ENCODE results near the gene ERCC6L2. TPM values are rescaled to one million over a fixed set of nuclear protein-coding genes. Genes with fewer than 3 reads are reported as not detected.
A peak's percentile ranks its signal among the peaks of the same experiment; 100 is the strongest.

Gene ERCC6L2
- total and polyA plus RNA-seq, 8 donors: 2.4 to 21.4 (median 15.6) TPM

GRCh38 chr9:95930277-95930676 lies 54.8 kb downstream of the ERCC6L2 start:
- Histone ChIP-seq H3K4me1 (no peaks in the 10 kb centered on the region), H3K36me3 (peaks cover 0 to 14% (median 0%) of the 10 kb centered on the region in 3 donors), H3K27me3 (no peaks in the 10 kb centered on the region), H3K4me3 (no peak overlapping the region), H3K9me3 (no peaks in the 10 kb centered on the region), H3K27ac (no peak overlapping the region)
- 60 to 66% methylated on average over 1 of the region's 1 CpG for WGBS, 2 donors
- no peak for TF ChIP-seq CTCF (IDR thresholded peaks at IDR 0.05)
- intact Hi-C loops (cut with DNase I): no loop called here
- FAIRE-seq: no peak
- no peak for ATAC-seq
- DNase-seq: no peak

DNA sequence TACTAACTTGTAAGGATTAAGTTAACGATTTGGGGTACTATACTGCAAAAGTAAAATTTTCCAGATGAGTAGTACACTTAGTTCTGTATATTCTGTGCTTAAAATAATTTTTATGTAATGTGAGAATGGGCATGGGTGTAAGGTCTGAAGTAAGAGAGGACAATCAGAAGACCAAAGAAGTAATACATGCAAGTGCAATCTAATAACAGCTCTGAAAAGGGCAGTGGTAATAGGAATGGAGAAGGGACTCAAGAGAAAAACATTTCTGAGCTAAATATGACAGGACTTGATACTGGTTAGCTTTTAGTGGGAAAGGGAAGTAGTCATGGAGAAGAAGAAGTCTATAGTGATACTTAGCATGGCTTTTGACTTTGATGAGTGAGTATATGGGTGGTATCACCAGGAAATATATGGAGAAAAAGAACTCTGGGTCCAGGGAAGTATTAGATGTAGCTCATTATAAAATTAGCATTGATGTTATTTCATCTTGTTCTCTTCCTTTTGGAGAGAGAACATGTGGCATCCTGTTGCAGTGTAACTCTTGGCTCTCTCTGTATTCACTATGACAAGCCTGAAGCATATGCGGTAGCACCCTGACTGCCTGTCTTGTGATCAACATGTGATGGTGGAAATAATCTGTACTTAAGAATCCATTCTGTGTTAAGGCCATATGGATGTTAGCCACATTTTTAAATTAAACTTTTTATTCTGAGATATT lies 60.5 kb downstream of the ERCC6L2 start:
- Histone ChIP-seq H3K4me1 (no peaks in the 10 kb centered on the region), H3K36me3 (no peaks in the 10 kb centered on the region), H3K27me3 (no peaks in the 10 kb centered on the region), H3K27ac (no peak overlapping the region), H3K4me3 (no peak overlapping the region), H3K9me3 (peaks cover 0 to 5% (median 0%) of the 10 kb centered on the region in 4 donors)
- TF ChIP-seq CTCF (IDR thresholded peaks at IDR 0.05): no peak
- DNase-seq: no peak
- intact Hi-C loops (cut with DNase I): no loop called here
- FAIRE-seq: no peak
- no peak for ATAC-seq
- WGBS, 2 donors: 94 to 98% methylated on average over 2 of the region's 2 CpGs

- WGBS, 2 donors: 76 to 79% methylated on average over 3 of the region's 3 CpGs
- intact Hi-C loops (cut with DNase I): no loop called here
- ATAC-seq: no peak
Measured at GRCh38 chr9:95936579-95937075, 61.1 kb downstream of the ERCC6L2 start.

DNA sequence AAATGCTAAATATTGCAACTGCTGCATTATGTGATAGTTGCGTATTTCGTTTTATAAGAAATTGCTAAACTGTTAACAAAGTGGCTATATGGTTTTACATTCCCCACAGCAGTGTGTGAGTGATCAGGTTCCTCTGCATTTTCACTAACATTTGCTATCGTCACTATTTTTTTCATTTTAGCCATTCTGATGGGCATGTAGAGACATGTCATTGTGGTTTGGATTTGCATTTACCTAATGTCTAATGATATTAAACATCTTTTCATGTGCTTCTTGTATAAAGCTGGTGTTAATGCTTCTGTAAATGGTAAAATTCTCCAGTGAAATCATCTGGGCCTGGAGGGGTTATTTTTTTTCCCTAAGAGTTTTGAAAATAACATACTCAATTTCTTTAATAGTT lies 61.6 kb downstream of the ERCC6L2 start:
- DNase-seq: no peak
- Histone ChIP-seq H3K4me3 (no peak overlapping the region), H3K36me3 (no peaks in the 10 kb centered on the region), H3K9me3 (peaks cover 0 to 5% (median 0%) of the 10 kb centered on the region in 4 donors), H3K27me3 (no peaks in the 10 kb centered on the region), H3K27ac (no peak overlapping the region), H3K4me1 (no peaks in the 10 kb centered on the region)
- intact Hi-C loops (cut with DNase I): no loop called here
- no peak for ATAC-seq
- FAIRE-seq: no peak
- WGBS, 2 donors: 60 to 65% methylated on average over 3 of the region's 3 CpGs
- no peak for TF ChIP-seq CTCF (IDR thresholded peaks at IDR 0.05)

More at GRCh38 chr9:95936579-95937075, 61.1 kb downstream of the ERCC6L2 start:
- no peaks in the 10 kb centered on the region for H3K4me1 ChIP-seq
- DNase-seq: no peak
- H3K9me3 ChIP-seq: peaks cover 0 to 5% (median 0%) of the 10 kb centered on the region in 4 donors
- H3K4me3 ChIP-seq: no peak overlapping the region
- no peak for FAIRE-seq
- no peaks in the 10 kb centered on the region for H3K36me3 ChIP-seq
- no peaks in the 10 kb centered on the region for H3K27me3 ChIP-seq
- no peak overlapping the region for H3K27ac ChIP-seq
- no peak for TF ChIP-seq CTCF (IDR thresholded peaks at IDR 0.05)

DNA sequence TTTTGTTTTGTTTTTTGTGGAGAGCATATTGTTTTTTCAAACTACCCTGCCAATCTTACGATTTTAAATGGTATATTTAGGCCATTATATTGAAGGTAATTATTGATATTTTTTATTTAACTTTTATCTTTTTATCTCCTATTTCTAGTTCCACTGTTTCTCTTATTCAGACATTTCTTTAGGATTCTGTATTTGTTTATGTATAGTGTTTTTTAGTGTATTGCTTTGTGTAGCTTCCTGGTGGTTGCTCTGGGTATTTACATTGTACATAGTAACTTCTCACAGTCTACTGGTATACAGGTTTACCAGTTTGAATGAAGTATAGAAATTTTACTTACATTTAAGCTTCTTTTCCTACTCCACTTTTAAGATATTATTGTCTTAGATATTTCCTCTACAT lies 63.2 kb downstream of the ERCC6L2 start:
- intact Hi-C loops (cut with DNase I): no loop called here
- DNase-seq (no peak), ATAC-seq (no peak), FAIRE-seq (no peak)
- Histone ChIP-seq H3K9me3 (peaks cover 0 to 5% (median 0%) of the 10 kb centered on the region in 4 donors), H3K27me3 (no peaks in the 10 kb centered on the region), H3K4me3 (no peak overlapping the region), H3K27ac (no peak overlapping the region), H3K4me1 (no peaks in the 10 kb centered on the region), H3K36me3 (peaks cover 0 to 5% (median 0%) of the 10 kb centered on the region in 3 donors)
- 97 to 98% methylated on average over 1 of the region's 1 CpG for WGBS, 2 donors
- peak in 2 of 4 donors; percentile 13 for TF ChIP-seq CTCF (IDR thresholded peaks at IDR 0.05)
